D721Med (cell line): ENCODE results near the gene B3GAT1.

Source experiments
- DNase-seq: peaks from one replicate; pipeline ENCODE4 v3.0.0; 2011; ENCODE audit warnings: low spot score; ENCODE audit not compliant: insufficient read length
- FAIRE-seq: peaks from 2 replicates; lab custom pipeline; 2011; peaks lifted over from hg19 to GRCh38; lab: Jason Lieb, UNC
- CTCF ChIP-seq: IDR thresholded peaks from 2 replicates; pipeline ENCODE4 v1.5.1; 2012; ENCODE audit warnings: mild to moderate bottlenecking, control low read depth; ENCODE audit not compliant: insufficient read depth; ENCODE audit errors: missing control alignments

The B3GAT1 gene

GRCh38 chr11:134429106-134429505, 17.1 kb upstream of the B3GAT1 start:
- FAIRE-seq (no peak), DNase-seq (no peak)
- TF ChIP-seq CTCF: no peak

GRCh38 chr11:134425816-134426536, 13.9 kb upstream of the B3GAT1 start:
- FAIRE-seq (no peak), DNase-seq (no peak)
- no peak for TF ChIP-seq CTCF

- TF ChIP-seq CTCF: no peak
- FAIRE-seq (no peak), DNase-seq (no peak)
Observed at GRCh38 chr11:134425413-134425812, 13.4 kb upstream of the B3GAT1 start.

DNA sequence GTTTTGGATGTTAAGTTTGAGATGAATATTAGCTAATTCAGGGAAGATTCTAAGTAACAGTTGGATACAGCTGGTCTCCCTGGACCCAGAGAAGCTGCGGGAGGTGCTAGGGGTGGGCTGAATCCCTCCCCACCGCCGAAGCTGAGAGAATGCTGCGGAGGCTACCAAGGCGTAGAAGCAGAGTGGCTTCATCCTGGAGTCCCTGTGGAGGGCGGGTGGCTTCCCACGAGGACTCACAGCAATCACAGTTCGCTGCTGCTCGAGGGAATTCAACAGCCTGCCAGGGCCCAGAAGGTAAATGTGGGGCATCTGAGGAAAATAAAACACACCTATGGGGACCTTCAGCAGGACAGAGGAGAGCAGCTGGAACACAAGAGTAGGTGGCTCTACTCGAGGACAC, 11.1 kb upstream of the B3GAT1 start:
- DNase-seq (no peak), FAIRE-seq (no peak)
- no peak for TF ChIP-seq CTCF

GRCh38 chr11:134417871-134418840, 6.1 kb upstream of the B3GAT1 start:
- DNase-seq: no peak

DNA sequence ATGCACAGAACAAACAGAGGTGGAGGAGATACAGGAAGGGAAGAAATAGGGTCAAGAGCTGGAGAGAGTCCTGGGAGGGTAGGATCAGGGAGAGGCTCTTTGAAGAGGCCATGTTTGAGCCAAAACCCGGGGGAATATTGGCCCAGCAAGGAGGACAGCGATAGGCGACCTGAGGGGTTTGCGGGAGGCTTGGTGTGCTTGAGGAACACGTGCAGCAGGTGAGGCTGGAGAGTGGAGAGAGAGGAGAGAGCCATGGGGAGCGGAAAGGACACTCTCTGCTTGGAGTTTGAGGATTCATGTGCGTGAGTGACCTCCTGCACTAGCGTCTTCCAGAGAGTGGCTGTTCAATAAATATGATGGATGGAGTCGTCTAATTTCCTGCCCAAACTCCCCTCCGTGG, 4.7 kb upstream of the B3GAT1 start:
- no peak for TF ChIP-seq CTCF
- FAIRE-seq (no peak), DNase-seq (no peak)

More at GRCh38 chr11:134417871-134418840, 6.1 kb upstream of the B3GAT1 start:
- FAIRE-seq: no peak
- no peak for TF ChIP-seq CTCF
